Endothelial cell of umbilical vein (primary cell): ENCODE results near the gene TLR4. TPM values are rescaled to one million over a fixed set of nuclear protein-coding genes. Genes with fewer than 3 reads are reported as not detected.

Experiments used
- BruUV-seq: library from RNA; stranded (reverse); fragments of 400-500 nt; replicated peaks from 2 replicates; lab custom pipeline; 2021; lab: Mats Ljungman, UMichigan
- CTCF ChIA-PET: fragments of 300-600, 350-600 bp; sonication (Branson Sonifier 250); formaldehyde crosslinking; loops from one replicate; lab custom pipeline; 2021; ENCODE audit warnings: antibody characterized with exemption, inconsistent platforms; lab: Charles Lee
- POLR2A ChIA-PET: fragments of 300-600, 350-600 bp; sonication (Branson Sonifier 250); formaldehyde crosslinking; loops from one replicate; lab custom pipeline; 2021; ENCODE audit warnings: antibody characterized with exemption, inconsistent platforms; lab: Charles Lee
- DNase-seq: peaks from one replicate; pipeline ENCODE4 v3.0.0-alpha.2; 2011; ENCODE audit warnings: low read depth, low spot score
- FAIRE-seq: peaks from 2 replicates; lab custom pipeline; 2011; peaks lifted over from hg19 to GRCh38; lab: Jason Lieb, UNC
- H2AFZ ChIP-seq: 2 replicates; pipeline ENCODE4 v1.6.0; 2012; ENCODE audit warnings: low read depth, low read length, control low read depth, inconsistent platforms
- H3K27ac ChIP-seq: 2 replicates; pipeline ENCODE4 v1.5.1; 2011; ENCODE audit warnings: low read depth, mild to moderate bottlenecking, control low read depth, low read length, moderate library complexity; ENCODE audit not compliant: insufficient read depth
- H3K27me3 ChIP-seq, 2 experiments: 2 replicates each; pipeline versions ENCODE4 v1.6.0 to v1.6.1; 2011; ENCODE audit warnings: low read length in 2 of 2, mixed read lengths in 1 of 2; ENCODE audit not compliant: control insufficient read depth in 2 of 2, insufficient read depth in 2 of 2
- H3K36me3 ChIP-seq, 2 experiments: 2 replicates in 1 of 2; 3 replicates in 1 of 2; pipeline ENCODE4 v1.5.1; 2011; ENCODE audit warnings: low read length in 2 of 2, mild to moderate bottlenecking in 1 of 2, moderate library complexity in 1 of 2; ENCODE audit not compliant: control insufficient read depth in 2 of 2, insufficient read depth in 2 of 2; ENCODE audit errors: extremely low read depth in 1 of 2
- H3K4me1 ChIP-seq: 3 replicates; pipeline ENCODE4 v1.5.1; 2011; ENCODE audit warnings: mild to moderate bottlenecking, low read length; ENCODE audit not compliant: control insufficient read depth, insufficient read depth; ENCODE audit errors: extremely low read depth
- H3K4me2 ChIP-seq: 2 replicates; pipeline ENCODE4 v1.6.1; 2011; ENCODE audit warnings: low read length, control low read depth, mixed read lengths; ENCODE audit not compliant: insufficient read depth
- H3K4me3 ChIP-seq, 3 experiments: fragments of 200-600 bp in 1 of 3; sonication (generic), shearing (Covaris generic) in 1 of 3; replicated peaks in 1 of 3; 2 replicates each; pipeline ENCODE4 v1.5.1; 2011 to 2016; ENCODE audit warnings: control low read depth in 3 of 3, low read length in 3 of 3, mild to moderate bottlenecking in 2 of 3, inconsistent platforms in 1 of 3, low read depth in 1 of 3, moderate library complexity in 1 of 3; ENCODE audit not compliant: insufficient read depth in 1 of 3
- H3K79me2 ChIP-seq: 2 replicates; pipeline ENCODE4 v1.6.0; 2012; ENCODE audit warnings: low read length, inconsistent platforms; ENCODE audit not compliant: control insufficient read depth, insufficient read depth
- H3K9ac ChIP-seq: replicated peaks from 2 replicates; pipeline ENCODE3; 2011; ENCODE audit warnings: low read length, control low read depth; ENCODE audit not compliant: insufficient read depth; ENCODE audit errors: extremely low read depth
- H3K9me1 ChIP-seq: replicated peaks from 3 replicates; pipeline ENCODE4 v1.6.0; 2011; ENCODE audit warnings: mild to moderate bottlenecking, low read length; ENCODE audit not compliant: control insufficient read depth, insufficient read depth; ENCODE audit errors: extremely low read depth
- H3K9me3 ChIP-seq: replicated peaks from 2 replicates; pipeline ENCODE4 v1.5.1; 2012; ENCODE audit warnings: low read length, inconsistent platforms; ENCODE audit not compliant: control insufficient read depth, insufficient read depth
- H4K20me1 ChIP-seq: replicated peaks from 2 replicates; pipeline ENCODE3; 2011; ENCODE audit warnings: mild to moderate bottlenecking, low read length; ENCODE audit not compliant: control insufficient read depth, insufficient read depth; ENCODE audit errors: extremely low read depth
- CTCF ChIP-seq, 2 donors: IDR thresholded peaks; 1 replicate in 1 of 2; 2 replicates in 1 of 2; pipeline ENCODE4 v1.5.1; 2011; ENCODE audit warnings: low read length in 2 of 2, mild to moderate bottlenecking in 2 of 2, moderate library complexity in 2 of 2, control low read depth in 1 of 2, inconsistent platforms in 1 of 2, low read depth in 1 of 2; ENCODE audit not compliant: insufficient read depth in 1 of 2; ENCODE audit errors: extremely low read depth in 1 of 2
- EZH2 ChIP-seq: IDR thresholded peaks from 2 replicates; pipeline ENCODE4 v1.6.1; 2012; ENCODE audit warnings: borderline replicate concordance, low read depth, mild to moderate bottlenecking, moderate library complexity, low read length, inconsistent platforms; ENCODE audit not compliant: severe bottlenecking
- FOS ChIP-seq: IDR thresholded peaks from 2 replicates; pipeline ENCODE4 v1.6.1; 2011; ENCODE audit warnings: mild to moderate bottlenecking, low read length, moderate library complexity, borderline replicate concordance; ENCODE audit not compliant: insufficient read depth
- GATA2 ChIP-seq: IDR thresholded peaks from 2 replicates; pipeline ENCODE4 v1.7.0; 2011; ENCODE audit warnings: low read depth, mild to moderate bottlenecking, moderate library complexity, mixed read lengths, low read length; ENCODE audit not compliant: insufficient read length, insufficient read depth
- JUN ChIP-seq: IDR thresholded peaks from 2 replicates; pipeline ENCODE4 v1.6.1; 2011; ENCODE audit warnings: borderline replicate concordance, low read depth; ENCODE audit not compliant: insufficient read length, insufficient read depth
- MYC ChIP-seq: IDR thresholded peaks from one replicate; pipeline ENCODE4 v1.6.1; 2011; ENCODE audit warnings: mild to moderate bottlenecking, low read depth, low read length
- POLR2A ChIP-seq: IDR thresholded peaks from 2 replicates; pipeline ENCODE4 v1.6.1; 2012; ENCODE audit warnings: low read depth, mild to moderate bottlenecking, control low read depth, low read length
- POLR2AphosphoS5 ChIP-seq: IDR thresholded peaks from 2 replicates; pipeline ENCODE4 v1.6.1; 2012; ENCODE audit warnings: low read depth, mild to moderate bottlenecking, control low read depth, low read length, moderate library complexity; ENCODE audit not compliant: insufficient read depth
- dilution Hi-C: fragments of 300-500 bp; cut with MboI; formaldehyde crosslinking; loops from one replicate; pipeline ENCODE4 v1.15.0; 2019; ENCODE audit warnings: low sequenced_read_pairs; ENCODE audit not compliant: extremely low pct_ligation_motif_present
- intact Hi-C: fragments of 100-400 bp; cut with micrococcal nuclease; formaldehyde crosslinking; loops from one replicate; pipeline ENCODE4 v1.10.0; 2022
- polyA plus RNA-seq, 4 experiments: library from polyadenylated mRNA; depleted of rRNA in 3 of 4; stranded (reverse) in 3 of 4; unstranded in 1 of 4; fragments of >200 nt; gene quantifications; 2 replicates each; pipeline versions ENCODE4 v1.2.1 to v1.2.3, GENCODE V29; 2011 to 2012; ENCODE audit warnings: missing spikeins in 1 of 4
- total RNA-seq: library from RNA; stranded (reverse); gene quantifications from 2 replicates; pipeline ENCODE4 v1.2.3, GENCODE V29; 2021
- TF ChIP-seq, protein P1 (sequence below): IDR thresholded peaks from 2 replicates; pipeline ENCODE4 v1.6.1; 2011; ENCODE audit not compliant: insufficient read depth, insufficient read length

TLR4 gene
- total and polyA plus RNA-seq, 2 donors (not counting 3 experiments of a cell fraction or from before 2014, with no cell fraction given), result 18.2 to 38.6 TPM

GRCh38 chr9:117719161-117719920 is 15.1 kb downstream of the TLR4 start:
- intact Hi-C loops, result loop anchor here (5.0 kb wide), 1 partner anchor 42 kb away; no protein-coding TSS in a partner anchor

More at GRCh38 chr9:117719161-117719920, 15.1 kb downstream of the TLR4 start:
- DNase-seq, result no peak
- FAIRE-seq, result no peak
- Histone ChIP-seq H3K4me2 (no peak overlapping the region), H3K4me1 (peaks cover 29% of the 10 kb centered on the region), H4K20me1 (peaks cover 3% of the 10 kb centered on the region), H3K27ac (no peak overlapping the region), H3K79me2 (peaks cover 2% of the 10 kb centered on the region), H3K9me3 (no peaks in the 10 kb centered on the region), H3K4me3 (no peak overlapping the region), H2AFZ (no peak overlapping the region), H3K36me3 (peaks cover under 1 to 14% of the 10 kb centered on the region in 2 experiments), H3K9ac (no peak overlapping the region), H3K27me3 (no peaks in the 10 kb centered on the region), H3K9me1 (no peaks in the 10 kb centered on the region)
- CTCF ChIA-PET, result no interaction called here
- dilution Hi-C loops, result no loop called here
- POLR2A ChIA-PET, result no interaction called here
- no TSS peak for BruUV-seq
- TF ChIP-seq, protein P1, sequence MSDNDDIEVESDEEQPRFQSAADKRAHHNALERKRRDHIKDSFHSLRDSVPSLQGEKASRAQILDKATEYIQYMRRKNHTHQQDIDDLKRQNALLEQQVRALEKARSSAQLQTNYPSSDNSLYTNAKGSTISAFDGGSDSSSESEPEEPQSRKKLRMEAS, result no peak
- no peak for TF ChIP-seq MYC
- TF ChIP-seq JUN, result no peak
- no peak for TF ChIP-seq POLR2A
- no peak for TF ChIP-seq EZH2
- TF ChIP-seq GATA2, result no peak
- TF ChIP-seq POLR2AphosphoS5, result no peak
- TF ChIP-seq CTCF (IDR thresholded peaks at IDR 0.05; ENCODE audit: extremely low read depth in 1 of 2, insufficient read depth in 1 of 2, low read depth in 1 of 2, low read length in 2 of 2), result no peak
- no peak for TF ChIP-seq FOS
